GM23248 (cell line): ENCODE results near the gene POLR2M.

Source experiments
- EZH2 ChIP-seq: fragments of 200-600 bp; sonication (generic); IDR thresholded peaks from 2 replicates; pipeline ENCODE4 v1.6.1; 2018; ENCODE audit warnings: antibody characterized with exemption, mild to moderate bottlenecking; ENCODE audit not compliant: insufficient read depth, poor library complexity, severe bottlenecking
- EZH2phosphoT487 ChIP-seq: fragments of 200-600 bp; sonication (generic); IDR thresholded peaks from 2 replicates; pipeline ENCODE4 v1.6.1; 2018; ENCODE audit warnings: antibody characterized with exemption, moderate library complexity, mild to moderate bottlenecking, low read depth; ENCODE audit not compliant: insufficient read depth

GRCh38 chr15:57667171-57667849 is 39.2 kb upstream of the POLR2M start:
- TF ChIP-seq EZH2 (no peak), EZH2phosphoT487 (no peak)
